ENCODE measurements around the gene ARHGAP26.

DNA sequence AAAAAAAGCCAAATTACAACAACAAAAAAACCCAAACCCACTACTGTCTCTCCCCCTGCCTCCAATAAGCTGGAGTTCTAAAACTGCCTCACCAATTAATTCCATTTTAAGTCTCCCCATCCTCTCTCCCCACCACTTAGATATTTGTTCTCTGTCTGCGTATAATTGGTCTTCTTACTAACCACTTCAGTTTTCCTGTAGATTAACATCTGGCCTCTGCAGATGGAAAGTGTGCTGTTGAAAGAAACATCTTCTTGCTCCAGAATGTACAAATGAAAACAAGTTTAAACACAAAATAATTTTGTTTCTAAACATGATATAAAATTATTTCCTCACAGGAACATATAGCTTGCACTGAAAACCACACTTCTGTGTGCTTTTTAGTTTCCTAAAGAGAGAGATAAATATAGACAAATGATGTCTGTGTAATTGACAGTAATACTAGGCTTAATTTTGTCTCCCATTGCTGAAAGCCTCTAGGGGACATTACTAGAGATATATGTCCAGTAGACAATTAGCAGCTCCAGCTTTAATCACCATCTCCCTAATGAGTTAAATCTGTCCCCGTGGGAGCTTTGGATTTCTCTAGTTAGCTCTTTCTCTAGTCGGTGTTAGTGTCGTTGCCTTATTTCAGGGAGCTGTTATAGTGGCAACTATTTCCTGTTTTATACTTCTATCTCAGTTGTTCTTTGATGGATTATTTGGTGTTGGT is 164.0 kb downstream of the ARHGAP26 start:
- no peak for TF ChIP-seq JUND (IDR thresholded peaks at IDR 0.05)
- TF ChIP-seq, protein P1, sequence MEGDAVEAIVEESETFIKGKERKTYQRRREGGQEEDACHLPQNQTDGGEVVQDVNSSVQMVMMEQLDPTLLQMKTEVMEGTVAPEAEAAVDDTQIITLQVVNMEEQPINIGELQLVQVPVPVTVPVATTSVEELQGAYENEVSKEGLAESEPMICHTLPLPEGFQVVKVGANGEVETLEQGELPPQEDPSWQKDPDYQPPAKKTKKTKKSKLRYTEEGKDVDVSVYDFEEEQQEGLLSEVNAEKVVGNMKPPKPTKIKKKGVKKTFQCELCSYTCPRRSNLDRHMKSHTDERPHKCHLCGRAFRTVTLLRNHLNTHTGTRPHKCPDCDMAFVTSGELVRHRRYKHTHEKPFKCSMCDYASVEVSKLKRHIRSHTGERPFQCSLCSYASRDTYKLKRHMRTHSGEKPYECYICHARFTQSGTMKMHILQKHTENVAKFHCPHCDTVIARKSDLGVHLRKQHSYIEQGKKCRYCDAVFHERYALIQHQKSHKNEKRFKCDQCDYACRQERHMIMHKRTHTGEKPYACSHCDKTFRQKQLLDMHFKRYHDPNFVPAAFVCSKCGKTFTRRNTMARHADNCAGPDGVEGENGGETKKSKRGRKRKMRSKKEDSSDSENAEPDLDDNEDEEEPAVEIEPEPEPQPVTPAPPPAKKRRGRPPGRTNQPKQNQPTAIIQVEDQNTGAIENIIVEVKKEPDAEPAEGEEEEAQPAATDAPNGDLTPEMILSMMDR (IDR thresholded peaks at IDR 0.05; ENCODE audit: low read depth, low read length, missing input control) = no peak
- TF ChIP-seq, protein P2, sequence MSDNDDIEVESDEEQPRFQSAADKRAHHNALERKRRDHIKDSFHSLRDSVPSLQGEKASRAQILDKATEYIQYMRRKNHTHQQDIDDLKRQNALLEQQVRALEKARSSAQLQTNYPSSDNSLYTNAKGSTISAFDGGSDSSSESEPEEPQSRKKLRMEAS (IDR thresholded peaks at IDR 0.05) = no peak
- TF ChIP-seq, protein P3, sequence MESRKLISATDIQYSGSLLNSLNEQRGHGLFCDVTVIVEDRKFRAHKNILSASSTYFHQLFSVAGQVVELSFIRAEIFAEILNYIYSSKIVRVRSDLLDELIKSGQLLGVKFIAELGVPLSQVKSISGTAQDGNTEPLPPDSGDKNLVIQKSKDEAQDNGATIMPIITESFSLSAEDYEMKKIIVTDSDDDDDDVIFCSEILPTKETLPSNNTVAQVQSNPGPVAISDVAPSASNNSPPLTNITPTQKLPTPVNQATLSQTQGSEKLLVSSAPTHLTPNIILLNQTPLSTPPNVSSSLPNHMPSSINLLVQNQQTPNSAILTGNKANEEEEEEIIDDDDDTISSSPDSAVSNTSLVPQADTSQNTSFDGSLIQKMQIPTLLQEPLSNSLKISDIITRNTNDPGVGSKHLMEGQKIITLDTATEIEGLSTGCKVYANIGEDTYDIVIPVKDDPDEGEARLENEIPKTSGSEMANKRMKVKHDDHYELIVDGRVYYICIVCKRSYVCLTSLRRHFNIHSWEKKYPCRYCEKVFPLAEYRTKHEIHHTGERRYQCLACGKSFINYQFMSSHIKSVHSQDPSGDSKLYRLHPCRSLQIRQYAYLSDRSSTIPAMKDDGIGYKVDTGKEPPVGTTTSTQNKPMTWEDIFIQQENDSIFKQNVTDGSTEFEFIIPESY (IDR thresholded peaks at IDR 0.05) = no peak
- no peak for TF ChIP-seq RAD21 (IDR thresholded peaks at IDR 0.05)
- no peak for TF ChIP-seq TAF1 (conservative IDR thresholded peaks at IDR 0.05)
- TF ChIP-seq SP1 (IDR thresholded peaks at IDR 0.05) = no peak

Measured in liver (tissue), 3 donors.